ENCODE data around the gene AAGAB.

Gene AAGAB

DNA sequence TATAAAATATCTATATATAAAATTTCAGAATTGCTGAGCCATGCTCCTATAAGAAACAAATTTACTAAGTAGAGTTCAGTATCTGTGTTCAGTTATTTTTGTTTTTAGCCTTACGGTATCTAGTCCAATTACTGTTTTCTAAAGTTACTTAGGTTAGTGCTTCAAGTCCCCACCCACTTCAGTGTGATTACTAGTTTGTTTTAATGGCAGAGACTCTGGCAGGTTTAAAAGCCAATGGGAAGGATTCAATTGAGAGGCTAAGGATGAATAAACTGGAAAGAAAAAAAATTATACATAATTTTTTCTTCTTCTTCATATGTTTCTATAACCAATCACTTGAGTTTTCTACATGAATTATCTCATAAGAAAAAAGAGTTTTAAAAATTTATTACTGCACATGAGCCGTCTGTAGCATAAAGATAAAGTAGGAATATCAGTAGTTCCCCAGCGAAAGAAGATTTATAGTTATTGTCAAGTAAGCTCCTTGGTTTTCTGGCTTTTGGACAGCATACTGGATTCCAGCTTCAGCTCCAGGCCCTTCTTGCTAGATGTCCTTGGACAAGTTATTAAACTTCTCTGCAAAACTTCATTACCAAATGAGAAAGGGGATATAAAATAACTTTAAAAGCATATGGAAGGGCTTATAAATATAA lies 46.8 kb downstream of the AAGAB start:
- no peak for DNase-seq

DNA sequence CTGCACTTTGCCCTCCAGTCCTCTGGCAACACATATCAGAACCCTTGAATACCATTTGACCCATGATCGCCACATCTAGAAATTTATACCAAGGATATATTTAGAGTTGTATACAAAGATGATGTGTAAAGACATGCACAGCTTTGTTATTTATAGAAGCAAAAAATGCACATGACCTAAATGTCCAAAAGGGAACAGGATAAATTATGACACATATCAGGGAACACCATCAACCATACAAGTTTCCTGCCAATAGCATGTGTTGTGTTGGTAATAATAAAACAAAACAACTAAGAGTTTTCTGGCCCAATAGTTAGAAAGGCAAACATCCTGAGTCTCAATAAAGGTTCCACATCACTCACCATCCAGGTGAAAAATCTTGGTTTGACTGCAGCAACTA lies 51.5 kb downstream of the AAGAB start:
- DNase-seq = peak in 1 of 2 donors; percentile 6

DNA sequence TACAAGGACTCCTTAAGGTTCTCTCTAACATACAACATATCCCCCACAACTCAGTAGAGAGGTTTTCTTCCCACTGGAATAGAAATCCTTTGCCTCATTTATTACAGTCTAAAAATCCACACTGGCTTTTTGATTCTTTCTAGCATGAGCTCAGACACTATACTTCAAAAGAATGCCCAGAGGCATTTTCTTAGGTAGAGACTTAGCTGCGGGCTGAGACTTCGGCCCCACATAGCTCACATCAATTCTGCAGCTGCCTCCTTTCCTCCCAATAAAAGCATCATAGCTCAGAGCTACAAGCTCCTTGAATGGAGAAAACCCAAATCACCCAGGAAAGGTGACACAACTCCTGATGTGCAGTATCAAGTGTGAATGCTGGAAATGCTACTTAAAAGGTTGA lies 52.4 kb downstream of the AAGAB start:
- DNase-seq = no peak

DNA sequence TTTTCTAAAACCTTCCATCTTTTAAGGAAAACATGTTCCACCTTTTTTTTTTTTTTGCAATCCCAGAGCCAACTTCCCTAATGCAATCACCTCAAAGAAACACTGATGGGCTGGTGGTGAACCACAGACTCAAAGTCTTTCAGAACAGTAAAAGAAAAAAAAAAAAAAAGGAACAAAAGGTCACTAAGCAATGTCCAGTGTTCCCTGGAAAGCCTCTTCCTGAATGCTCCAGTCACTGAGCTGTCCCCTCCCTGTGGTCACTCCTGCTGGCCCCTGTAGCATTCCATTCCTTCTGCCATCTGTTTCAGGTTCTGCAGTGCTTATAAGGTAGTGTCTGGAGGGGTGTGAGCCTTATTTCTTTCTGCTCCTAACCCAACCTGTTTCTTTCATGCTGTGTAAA lies 53.3 kb downstream of the AAGAB start:
- peak; percentile 37 to 44 for DNase-seq

DNA sequence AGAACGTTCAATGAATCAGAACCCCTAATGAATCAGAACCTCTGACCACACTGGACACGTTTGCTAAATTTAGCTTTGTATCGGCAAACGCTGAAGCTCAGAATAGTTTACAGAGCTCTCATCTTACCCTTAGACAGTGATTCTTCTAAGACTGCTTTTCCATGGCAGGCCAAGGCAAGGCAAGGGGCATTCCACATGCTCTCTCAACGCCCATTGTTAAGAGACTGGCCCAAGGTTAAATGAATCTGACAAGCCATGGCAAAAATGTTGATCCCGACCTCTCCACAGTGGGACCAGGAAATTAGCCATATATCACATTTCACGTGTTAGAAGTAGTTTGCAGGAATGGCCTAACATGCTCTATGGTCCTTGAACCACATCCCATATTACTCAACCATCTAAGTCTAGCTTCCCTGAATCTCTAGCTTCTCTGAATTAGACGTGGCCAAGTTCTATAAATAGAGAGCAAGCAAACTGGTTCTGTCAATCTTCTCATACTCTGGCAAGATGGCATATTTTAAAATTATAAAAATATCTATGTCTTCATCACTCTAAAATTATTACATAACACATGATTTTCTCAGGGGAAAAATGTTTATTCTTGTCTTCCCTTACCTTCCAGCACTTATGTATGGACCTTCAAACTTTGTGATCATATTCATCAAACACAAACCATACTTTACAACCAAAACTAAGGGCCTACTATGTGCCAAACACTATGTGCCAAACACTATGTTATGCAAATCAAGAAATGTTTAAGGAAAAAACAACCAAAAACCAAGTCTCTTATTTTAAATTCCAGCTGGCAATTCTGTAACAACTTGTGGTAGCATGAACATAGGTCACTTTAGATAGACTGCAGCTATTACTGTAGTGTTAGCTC lies 54.3 kb downstream of the AAGAB start:
- DNase-seq = peak; percentile 30 to 43

DNA sequence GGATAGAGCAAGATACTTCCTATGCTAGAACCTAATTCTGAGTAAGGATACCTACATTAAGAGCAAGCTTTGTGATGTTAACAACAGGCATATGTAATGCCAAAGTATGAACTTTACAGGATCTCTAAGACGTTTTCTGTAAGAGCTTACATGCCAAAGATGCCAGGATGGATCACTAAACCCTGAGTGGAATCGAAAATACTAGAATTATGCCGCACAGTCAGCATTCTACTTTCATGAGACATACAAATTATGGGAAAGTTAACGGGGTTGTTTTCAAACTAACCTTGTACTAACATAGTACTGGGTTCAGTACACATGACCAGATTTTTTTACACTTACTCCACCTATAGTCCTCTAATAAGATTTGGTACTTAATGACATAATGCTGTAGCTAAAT lies 55.1 kb downstream of the AAGAB start:
- DNase-seq = no peak

DNA sequence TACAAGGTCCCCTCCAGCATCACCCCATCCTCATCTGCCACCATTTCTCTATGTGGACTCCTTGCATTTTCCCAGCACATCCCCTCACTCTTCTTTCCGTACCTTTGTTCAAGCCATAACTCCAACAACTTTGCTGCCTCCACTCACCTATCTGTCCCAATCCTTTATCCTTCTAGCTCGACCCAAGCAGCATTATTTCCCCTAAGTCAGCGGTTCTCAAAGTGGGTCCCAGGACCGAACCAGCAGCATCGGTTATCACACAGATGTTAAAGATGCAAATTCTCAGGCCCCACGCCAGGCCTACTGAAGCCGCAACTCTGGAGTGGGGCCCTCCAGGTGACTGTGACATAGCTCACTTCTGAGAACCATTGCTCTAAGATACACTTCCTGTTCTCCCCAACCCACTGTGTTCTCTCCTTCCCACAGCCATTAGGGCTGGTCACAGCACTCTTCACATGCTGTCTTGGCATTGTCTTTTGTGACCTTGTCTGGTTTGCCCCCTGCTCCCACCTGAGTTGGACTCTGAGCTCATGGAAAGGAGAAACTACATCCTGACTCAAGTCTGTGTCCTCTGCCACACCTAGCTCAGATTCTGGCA lies 56.2 kb downstream of the AAGAB start:
- DNase-seq = no peak

DNA sequence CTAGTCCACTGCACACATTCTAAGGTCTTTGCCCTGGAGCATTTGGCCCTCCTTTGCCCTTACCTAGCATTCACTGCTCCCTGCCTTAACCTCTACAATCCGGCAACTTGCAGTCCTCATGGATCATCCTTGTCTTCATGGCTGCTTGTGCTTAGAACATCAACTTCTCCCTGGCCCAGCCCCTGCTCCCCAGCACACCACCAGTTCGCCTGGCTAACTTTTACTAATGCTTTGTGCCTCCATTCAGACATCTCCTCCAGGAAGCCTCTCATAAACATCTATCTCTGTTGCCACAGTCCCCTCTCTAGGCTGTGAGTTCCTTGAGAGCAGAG lies 57.1 kb downstream of the AAGAB start:
- DNase-seq = no peak

DNA sequence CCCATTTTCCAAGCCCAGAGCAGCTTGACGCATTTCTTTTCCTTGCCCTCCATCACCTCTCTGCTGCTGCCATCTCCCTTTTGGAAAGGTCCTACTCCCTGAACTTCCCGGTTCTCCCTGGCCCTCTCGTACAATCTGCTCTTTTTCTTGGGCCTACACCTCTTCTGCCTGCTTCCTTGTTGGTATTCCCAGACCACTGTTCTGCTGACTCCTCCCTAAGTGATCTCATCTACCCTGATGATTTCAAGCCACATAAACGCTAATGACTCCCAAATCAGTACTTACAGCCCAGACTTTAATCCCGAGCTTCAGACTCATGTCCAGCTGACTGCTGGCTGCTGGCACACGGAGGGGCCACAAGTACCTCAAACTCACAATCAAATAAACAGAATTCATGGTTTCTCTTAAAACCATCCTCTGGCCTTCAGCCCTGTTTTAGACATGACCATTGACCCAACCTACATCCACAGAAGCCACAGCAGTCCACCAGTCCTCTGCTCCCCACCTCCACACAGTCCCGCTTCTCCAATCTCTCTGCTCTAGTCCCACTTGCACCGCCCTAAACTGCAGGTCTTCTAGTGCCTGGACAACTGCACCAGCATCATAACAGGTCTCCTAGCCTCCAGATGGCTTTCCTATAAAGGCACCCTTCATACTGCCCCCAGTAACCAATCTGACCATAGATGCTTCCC lies 57.6 kb downstream of the AAGAB start:
- no peak for DNase-seq

DNA sequence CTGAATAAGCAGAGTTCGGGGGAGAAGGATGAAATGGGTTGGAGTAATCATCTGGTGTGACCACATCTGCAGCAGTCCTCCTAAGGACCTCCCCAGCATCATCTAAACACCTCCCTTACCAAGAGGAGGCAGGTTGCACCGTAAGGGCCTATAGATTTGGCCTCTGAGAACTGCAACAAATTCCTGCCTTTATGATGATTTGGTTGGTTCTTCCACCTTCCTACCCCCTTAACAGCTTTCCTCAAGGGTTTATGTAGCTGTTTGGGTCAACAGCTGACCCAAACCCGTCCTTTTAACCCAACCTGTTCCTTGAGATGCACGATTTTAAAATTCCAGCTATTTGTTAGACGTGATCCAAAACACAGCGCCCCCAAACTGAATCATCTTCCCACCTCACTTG lies 58.2 kb downstream of the AAGAB start:
- DNase-seq = no peak

DNA sequence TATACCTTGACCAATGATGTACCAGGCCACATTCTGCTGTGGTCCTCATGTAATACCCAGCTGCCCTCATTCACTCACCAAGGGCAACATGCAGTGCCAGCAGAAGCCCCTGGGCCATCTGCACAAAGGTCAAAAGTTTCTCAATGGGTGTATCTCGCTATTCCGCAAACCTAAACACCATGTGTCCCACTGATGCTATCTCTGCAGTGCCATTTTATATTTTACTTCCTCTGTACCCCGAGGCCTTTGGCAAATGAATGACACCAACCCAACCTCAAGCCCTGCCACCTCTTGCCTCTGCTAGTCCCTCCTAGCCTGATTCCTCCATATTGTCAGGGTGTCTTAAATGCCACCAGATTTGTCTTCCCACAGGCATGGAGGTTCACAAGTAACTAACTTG lies 59.2 kb downstream of the AAGAB start:
- DNase-seq = no peak

DNA sequence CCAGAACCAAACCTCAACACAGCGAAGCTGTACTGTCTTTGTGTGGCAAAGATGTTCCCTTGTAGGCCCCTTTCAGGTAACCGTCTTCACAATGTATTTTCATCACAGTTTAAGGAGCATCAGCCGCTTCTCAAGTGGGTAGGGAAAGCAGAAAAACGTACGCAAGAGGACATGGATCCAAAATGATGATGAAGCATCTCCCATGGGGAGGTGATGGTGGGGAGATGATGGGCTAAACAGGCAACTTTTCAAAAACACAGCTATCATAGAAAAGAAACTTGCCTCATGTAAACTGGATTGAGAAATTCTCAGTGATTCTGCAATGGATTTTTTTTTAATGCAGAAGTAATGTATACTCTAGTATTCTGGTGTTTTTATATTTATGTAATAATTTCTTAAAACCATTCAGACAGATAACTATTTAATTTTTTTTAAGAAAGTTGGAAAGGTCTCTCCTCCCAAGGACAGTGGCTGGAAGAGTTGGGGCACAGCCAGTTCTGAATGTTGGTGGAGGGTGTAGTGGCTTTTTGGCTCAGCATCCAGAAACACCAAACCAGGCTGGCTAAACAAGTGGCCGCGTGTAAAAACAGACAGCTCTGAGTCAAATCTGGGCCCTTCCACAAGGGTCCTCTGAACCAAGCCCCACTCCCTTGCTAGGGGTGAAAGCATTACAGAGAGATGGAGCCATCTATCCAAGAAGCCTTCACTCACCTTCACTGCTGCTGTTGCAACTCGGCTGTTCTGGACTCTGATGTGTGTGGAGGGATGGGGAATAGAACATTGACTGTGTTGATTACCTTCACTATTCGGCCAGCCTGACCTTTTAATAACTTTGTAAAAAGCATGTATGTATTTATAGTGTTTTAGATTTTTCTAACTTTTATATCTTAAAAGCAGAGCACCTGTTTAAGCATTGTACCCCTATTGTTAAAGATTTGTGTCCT lies 60.0 kb downstream of the AAGAB start:
- peak in 1 of 2 donors; percentile 12 for DNase-seq

DNA sequence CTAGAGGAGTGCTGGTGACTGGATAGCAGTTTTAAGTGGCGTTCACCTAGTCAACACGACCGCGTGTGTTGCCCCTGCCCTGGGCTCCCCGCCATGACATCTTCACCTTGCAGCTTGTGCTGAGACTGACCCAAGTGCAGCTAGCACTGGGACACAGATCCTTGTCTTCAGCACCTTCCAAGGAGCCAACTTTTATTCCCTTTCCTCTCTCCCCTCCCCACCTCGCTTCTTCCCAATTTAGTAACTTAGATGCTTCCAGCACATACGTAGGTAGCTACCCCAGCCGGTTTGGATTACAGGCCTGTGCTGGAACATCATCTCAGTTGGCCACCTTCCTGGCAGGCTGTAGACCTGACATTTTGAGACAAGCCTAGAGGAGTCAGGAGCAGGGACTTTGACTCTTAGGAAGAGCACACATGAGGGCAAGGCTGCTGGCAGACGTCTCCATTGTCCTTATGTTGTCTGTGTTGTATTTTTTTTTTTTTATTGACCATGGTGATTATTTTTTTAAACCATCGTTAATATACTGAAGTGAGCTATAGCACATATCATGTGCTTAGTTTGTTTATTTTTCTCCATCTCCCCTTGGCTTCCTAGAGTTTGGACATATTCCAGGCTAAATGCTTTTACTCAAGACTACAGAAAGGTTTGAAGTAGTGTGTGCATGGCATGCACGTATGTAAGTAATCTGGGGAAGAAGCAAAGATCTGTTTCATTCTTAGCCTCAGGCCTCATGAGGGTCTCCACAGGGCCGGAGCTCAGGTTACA lies 61.1 kb downstream of the AAGAB start:
- no peak for DNase-seq

DNA sequence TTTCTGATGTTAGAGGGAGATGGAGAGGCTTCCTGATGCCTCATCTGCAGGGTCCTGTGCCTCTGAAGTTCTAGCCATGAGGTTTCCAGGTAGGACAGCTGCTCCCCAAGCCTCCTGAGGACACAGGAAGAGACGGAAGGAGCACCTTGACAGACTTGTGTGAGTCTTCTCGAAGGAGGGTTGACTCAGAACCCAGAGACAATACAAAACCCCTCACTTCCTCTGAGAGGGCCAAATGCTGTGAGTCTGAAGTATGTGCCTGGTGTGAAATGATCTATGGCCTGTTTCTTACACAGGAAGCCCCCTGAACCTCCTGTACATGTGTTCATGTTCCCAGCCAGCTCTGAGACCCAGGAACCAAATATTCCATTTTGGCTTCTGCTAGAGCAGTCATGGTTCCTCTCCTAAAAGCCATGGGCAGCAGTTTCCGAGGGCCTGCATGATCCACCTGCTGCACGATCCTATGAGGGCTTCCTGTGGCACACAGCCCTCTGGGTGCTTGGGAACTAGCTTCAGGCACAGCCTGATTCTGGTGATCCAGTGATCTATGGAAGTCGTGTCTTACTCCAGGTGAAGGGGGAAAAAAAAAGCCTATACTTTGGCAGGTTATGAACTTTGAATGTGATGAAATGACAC lies 62.2 kb downstream of the AAGAB start:
- no peak for DNase-seq

DNA sequence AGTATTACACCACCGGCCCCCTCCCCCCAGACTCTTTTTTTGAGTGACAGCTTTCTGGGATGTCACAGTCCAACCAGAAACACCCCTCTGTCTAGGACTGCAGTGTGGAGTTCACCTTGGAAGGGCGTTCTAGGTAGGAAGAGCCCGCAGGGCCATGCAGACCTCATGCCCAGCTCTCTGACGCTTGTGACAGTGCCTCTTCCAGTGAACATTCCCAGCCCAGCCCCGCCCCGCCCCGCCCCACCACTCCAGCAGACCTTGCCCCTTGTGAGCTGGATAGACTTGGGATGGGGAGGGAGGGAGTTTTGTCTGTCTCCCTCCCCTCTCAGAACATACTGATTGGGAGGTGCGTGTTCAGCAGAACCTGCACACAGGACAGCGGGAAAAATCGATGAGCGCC lies 63.6 kb downstream of the AAGAB start:
- no peak for DNase-seq

DNA sequence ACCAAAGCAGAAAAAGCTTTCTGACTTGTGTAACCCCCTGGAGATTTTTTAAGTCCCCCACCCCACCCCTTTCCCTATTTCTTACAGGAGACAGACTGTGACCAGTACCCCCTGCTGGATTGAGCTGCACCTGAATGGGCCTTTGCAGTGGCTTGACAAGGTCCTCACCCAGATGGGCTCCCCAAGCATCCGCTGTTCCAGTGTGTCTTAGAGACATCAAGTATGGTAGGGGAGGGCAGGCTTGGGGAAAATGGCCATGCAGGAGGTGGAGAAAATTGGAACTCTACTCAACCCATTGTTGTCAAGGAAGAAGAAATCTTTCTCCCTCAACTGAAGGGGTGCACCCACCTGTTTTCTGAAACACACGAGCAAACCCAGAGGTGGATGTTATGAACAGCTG lies 64.1 kb downstream of the AAGAB start:
- no peak for DNase-seq

DNA sequence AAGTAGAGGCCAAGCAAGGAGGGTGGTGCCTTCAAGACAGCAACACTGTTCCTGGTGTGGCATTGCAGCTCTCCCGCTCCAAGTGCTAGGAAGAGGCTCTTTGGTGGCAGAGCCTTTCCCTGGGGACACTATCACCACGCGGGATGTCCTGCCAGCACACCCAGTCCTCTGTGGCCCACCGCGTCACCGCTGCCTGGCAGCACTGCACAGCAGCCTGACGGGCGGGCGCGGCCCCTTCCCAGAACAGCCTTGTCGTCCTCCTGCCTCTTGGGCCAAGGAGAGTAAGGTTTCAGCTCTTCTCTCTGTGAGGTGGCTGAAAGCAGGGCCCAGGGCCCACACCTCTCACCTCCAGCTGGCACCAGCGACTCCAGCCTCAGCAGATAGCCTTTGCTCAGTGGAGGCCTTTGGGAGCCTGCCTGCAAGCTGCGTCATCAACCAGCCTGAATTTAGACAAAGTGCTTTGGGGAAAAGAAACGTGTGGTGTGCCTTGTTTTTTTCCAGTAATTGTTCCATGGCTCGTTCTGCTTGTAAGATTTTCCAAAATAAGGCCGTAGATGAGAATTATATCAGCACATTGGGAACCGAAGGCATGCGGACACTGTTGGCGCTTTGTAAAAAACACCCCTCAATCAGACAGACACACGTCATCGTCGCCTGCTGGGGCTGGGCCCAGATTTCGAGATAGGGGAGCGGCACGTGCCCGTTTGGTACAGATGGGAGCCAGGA lies 65.0 kb downstream of the AAGAB start:
- DNase-seq = no peak

DNA sequence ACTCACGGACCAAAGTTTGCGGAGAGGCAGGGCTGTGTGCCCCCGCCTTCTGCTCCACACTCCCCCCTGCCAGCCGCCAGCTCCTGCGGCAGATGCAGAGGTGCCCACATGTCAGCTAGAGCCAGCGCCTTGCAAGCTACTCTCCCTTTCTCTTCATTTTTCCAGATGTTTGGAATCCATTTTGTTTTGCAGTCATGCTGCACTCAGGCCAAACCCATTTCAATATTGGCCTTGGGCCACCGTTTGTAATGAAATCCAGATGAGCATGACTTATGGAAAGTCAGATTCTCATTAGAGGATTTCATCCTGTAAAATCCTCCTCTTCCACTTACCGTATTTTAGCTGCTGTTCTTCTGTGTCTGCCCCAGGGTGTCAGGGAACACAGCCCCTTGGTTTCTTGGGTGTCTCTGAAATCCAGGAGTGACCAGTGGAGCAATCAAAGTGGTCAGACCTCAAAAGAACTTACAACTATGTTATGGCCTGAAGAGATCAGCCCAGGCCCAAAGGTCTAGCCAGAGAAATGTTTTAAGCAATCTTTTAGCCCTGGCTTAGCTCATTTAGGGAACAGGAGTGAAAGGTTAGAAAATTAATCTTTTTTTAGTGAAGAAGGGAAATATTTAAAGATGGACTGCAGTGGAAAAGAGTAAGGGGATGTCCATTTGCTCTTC lies 65.8 kb downstream of the AAGAB start:
- no peak for DNase-seq

DNA sequence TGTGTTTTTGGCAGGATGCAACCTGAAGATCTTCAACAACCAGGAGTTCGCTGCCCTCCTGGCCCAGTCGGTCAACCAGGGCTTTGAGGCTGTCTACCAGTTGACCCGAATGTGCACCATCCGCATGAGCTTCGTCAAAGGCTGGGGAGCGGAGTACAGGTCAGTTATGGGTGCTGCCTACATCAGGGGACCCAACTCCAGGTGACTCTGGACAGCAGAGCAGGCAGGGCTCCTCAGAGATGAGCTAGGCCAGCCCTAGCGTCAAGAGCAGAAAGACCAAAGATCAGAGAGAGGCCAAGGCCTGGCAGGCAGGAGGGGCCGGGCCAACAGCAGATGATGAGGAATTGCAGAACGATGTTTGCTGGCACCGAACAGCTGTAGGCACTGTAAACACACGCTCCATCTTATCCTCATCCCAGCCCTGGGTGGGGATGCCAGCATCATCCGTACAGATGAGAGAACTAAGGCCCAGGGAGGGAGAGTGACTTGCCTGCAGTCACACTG lies 67.1 kb downstream of the AAGAB start:
- DNase-seq = no peak

Data from inflammatory macrophage (primary cell).